Dendritic cell treated with granulocyte-macrophage colony-stimulating factor and Interleukin-4, amounts not matched to agents 40 ng/mL and 50 ng/mL, for 4 days (primary cell): Measurements from ENCODE around the gene CDH1.
"Not testable (repeated sequence)": the region's sequence is repeated elsewhere in the genome, so short reads cannot be mapped to it uniquely, and the experiment has no call there.

Experiments used
- H3K27ac Mint-ChIP-seq: one replicate; pipeline ENCODE4 v1.8.0; 2022; ENCODE audit warnings: mild to moderate bottlenecking, mixed read lengths
- H3K27me3 Mint-ChIP-seq: one replicate; pipeline ENCODE4 v1.8.0; 2022; ENCODE audit warnings: mild to moderate bottlenecking, mixed read lengths
- H3K36me3 Mint-ChIP-seq: one replicate; pipeline ENCODE4 v1.8.0; 2022; ENCODE audit warnings: low read depth, mixed read lengths
- H3K4me1 Mint-ChIP-seq: one replicate; pipeline ENCODE4 v1.8.0; 2022; ENCODE audit warnings: low read depth, mixed read lengths
- H3K4me3 Mint-ChIP-seq: one replicate; pipeline ENCODE4 v1.8.0; 2022; ENCODE audit warnings: mild to moderate bottlenecking, moderate library complexity, mixed read lengths
- H3K9me3 Mint-ChIP-seq: one replicate; pipeline ENCODE4 v1.8.0; 2022; ENCODE audit warnings: mixed read lengths
- intact Hi-C: fragments of 100-400 bp; cut with micrococcal nuclease; formaldehyde crosslinking; loops from one replicate; pipeline ENCODE4 v1.15.0; 2022

CDH1 gene

DNA sequence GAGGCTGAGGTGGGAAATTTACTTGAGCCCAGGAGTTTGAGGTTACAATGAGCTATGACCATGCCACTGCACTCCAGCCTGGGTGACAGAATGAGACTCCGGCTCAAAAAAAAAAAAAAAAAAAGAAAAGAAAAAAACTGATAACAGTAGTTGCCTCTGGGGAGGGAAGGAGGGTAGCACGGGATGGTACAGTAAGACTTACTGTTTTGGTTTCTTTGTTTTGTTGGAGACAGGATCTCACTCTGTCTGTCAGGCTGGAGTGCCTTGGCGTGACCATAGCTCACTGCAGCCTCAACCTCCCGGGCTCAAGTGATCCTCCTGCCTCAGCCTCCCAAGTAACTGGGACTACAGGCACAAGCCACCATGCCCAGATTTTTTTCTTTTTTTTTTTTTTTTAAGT, 20.6 kb upstream of the CDH1 start:
- H3K4me3 Mint-ChIP-seq, H3K27ac Mint-ChIP-seq, H3K27me3 Mint-ChIP-seq, H3K9me3 Mint-ChIP-seq, H3K36me3 Mint-ChIP-seq, intact Hi-C loops: not testable (repeated sequence)
- H3K4me1 Mint-ChIP-seq: peaks cover 24% of the 10 kb centered on the region

DNA sequence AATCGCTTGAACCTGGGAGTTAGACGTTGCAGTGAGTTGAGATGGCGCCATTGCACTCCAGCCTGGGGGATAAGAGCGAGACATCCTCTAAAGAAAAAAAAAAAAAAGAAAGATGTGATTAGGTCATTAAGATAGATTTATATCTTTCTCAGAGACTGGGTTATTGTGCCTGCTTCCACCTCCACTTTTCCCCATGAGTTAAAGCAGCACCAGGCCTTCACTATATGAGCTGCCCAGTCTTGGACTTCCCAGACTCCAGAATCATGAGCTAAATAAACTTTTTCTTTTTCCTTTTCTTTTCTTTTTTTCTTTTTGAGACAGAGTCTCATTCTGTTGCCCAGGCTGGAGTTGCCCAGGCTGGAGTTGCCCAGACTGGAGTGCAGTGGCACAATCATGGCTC, 19.4 kb upstream of the CDH1 start:
- Mint-ChIP-seq H3K27ac (no peak overlapping the region), H3K36me3 (no peaks in the 10 kb centered on the region), H3K27me3 (peaks cover 2% of the 10 kb centered on the region), H3K4me3 (no peak overlapping the region), H3K4me1 (peaks cover 16% of the 10 kb centered on the region), H3K9me3 (no peaks in the 10 kb centered on the region)
- intact Hi-C loops: no loop called here

DNA sequence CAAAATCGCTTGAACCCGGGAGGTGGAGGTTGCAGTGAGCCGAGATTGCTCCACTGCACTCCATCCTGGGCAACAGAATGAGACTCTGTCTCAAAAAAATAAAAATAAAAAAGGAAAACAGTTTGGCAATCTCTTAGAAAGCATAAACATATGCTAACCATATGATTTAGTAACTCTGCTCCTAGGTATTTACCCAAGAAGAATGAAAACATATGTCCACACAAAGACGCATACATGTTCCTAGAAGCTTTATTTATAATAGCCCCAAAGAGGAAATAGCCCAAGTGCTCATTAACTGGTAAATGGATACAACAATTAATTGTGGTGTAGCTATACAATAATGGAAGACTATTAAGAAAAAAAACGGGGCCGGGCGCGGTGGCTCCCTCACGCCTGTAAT, 18.5 kb upstream of the CDH1 start:
- Mint-ChIP-seq H3K27me3 (peaks cover under 1% of the 10 kb centered on the region), H3K36me3 (no peaks in the 10 kb centered on the region), H3K4me3 (no peak overlapping the region), H3K27ac (no peak overlapping the region), H3K4me1 (peaks cover 16% of the 10 kb centered on the region), H3K9me3 (no peaks in the 10 kb centered on the region)
- intact Hi-C loops: no loop called here

DNA sequence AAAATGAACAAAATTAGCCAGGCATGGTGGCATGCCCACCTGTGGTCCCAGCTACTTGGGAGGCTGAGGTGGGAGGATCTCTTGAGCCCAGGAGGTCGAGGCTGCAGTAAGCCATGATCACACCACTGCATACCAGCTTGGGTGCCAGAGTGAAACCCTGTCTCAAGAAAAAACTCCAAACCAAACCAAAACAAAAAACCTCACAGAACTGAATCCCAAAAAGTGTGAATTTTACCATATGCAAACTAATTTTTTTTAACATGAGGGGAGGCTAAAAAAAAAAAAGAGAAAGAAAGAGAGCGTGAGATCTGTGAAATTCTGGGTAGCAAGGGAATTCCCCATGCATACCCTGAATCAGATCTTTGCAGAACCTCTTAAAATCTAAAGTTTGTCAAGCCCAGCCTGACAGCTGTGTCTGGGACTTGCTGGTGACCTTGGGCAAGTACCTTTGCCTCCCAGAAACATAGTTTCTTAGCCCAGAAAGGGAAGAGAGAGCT, 17.1 kb upstream of the CDH1 start:
- H3K4me1 Mint-ChIP-seq: peaks cover 7% of the 10 kb centered on the region
- H3K27ac Mint-ChIP-seq: no peak overlapping the region
- H3K36me3 Mint-ChIP-seq: no peaks in the 10 kb centered on the region
- no peaks in the 10 kb centered on the region for H3K27me3 Mint-ChIP-seq
- intact Hi-C loops: no loop called here
- no peaks in the 10 kb centered on the region for H3K9me3 Mint-ChIP-seq
- no peak overlapping the region for H3K4me3 Mint-ChIP-seq

DNA sequence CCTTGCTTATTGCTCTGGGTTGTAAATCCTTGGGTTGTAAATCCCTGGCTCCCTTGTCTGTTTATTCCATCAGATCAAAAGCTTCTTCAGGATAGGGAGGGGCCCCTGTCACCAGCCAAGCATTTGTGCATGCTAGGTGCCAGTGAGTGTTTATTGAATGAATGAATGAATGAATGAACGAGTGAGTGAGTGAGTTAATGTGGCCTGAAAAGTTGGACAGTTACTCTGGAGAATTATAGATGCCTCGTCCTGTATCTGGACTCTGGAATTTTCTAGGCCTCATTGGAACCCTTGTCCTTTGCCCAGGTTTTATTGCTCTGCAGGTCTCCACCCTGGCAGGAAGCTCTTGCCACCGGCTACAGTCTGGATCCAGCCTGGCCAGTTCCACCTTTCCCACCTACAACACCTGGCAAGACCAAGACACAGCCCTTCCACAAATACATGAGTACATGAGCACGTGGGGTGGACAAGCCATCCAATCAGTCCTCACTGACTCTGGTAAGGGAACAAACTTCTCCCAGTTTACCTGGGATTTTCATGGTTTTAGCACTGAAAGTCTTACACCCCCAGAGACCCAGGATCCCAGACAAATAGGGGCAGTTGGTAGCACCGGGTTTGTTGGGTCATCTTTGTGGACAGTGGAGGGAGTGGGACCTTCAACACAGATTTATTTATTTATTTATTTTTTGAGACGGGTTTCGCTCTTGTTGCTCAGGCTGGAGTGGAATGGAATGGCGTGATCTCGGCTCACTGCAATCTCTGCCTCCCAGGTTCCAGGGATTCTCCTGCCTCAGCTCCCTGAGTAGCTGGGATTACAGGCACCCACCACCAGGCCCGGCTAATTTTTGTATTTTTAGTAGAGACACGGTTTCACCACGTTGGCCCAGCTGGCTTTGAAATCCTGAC, 14.7 kb upstream of the CDH1 start:
- peaks cover 11% of the 10 kb centered on the region for H3K27me3 Mint-ChIP-seq
- H3K4me1 Mint-ChIP-seq: no peaks in the 10 kb centered on the region
- no peak overlapping the region for H3K4me3 Mint-ChIP-seq
- H3K9me3 Mint-ChIP-seq: no peaks in the 10 kb centered on the region
- H3K36me3 Mint-ChIP-seq: no peaks in the 10 kb centered on the region
- H3K27ac Mint-ChIP-seq: no peak overlapping the region
- intact Hi-C loops: no loop called here

DNA sequence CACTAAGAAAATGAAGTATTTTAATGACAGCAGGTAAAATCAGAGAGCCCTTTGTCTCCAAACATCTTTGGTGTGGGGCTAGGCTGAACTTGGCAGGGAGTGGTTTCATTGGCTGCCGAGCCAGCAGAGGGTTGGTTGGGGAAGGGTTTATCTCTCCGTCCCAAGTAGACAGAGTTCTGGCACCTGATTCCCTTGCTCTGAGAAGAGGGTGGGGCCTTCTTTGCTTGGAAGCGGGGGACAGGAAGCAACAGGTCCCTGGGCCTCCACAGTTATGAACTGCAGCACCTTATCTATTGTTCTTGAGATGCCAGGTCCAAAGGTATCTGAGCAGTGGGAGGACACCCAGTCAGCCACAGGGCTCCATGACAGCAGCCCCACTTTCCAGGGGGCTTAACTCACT, 12.3 kb upstream of the CDH1 start:
- intact Hi-C loops: no loop called here

DNA sequence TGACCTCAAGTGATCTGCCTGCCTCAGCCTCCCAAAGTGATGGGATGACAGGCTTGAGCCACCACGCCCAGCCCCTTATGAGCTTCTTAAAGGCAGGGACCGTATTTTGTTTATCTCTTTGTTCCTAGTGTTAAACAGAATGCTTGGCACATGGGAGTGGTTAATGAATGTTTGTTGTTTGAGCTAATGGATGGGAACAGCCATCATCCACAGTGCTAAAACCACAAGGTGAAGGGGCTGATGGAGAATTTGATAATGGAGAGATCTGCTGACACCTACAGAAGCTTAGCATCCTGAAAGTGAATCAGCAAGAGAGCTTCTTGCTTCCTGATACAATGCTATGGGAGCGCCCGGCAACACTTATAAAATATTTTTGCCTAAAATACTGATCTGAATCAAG, 8.6 kb upstream of the CDH1 start:
- Mint-ChIP-seq H3K4me3 (no peak overlapping the region), H3K27ac (no peak overlapping the region), H3K9me3 (no peaks in the 10 kb centered on the region), H3K4me1 (no peaks in the 10 kb centered on the region), H3K27me3 (peaks cover 33% of the 10 kb centered on the region), H3K36me3 (no peaks in the 10 kb centered on the region)
- intact Hi-C loops: no loop called here

More for the DNA sequence above, 12.3 kb upstream of the CDH1 start:
- Mint-ChIP-seq H3K36me3 (no peaks in the 10 kb centered on the region), H3K4me1 (no peaks in the 10 kb centered on the region), H3K9me3 (no peaks in the 10 kb centered on the region), H3K4me3 (no peak overlapping the region), H3K27ac (no peak overlapping the region), H3K27me3 (peaks cover 16% of the 10 kb centered on the region)

DNA sequence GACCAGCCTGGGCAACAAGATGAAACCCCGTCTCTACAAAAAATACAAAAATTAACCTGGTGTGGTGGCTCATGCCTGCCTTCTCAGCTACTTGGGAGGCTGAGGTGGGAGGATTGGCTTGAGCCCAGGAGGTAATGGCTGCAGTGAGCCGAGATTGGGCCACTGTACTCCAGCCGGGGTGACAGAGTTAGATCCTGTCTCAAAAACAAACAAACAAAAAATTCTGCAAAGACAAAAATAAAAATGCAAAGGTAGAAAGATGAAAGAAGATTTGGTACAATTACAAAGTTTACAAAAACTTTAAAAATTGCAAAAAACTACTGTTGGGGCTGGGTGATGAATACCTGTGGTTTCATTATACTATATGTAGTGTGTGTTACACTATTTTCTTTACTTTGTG, 5.5 kb upstream of the CDH1 start:
- H3K27ac Mint-ChIP-seq: no peak overlapping the region
- H3K4me1 Mint-ChIP-seq: peaks cover 2% of the 10 kb centered on the region
- no peaks in the 10 kb centered on the region for H3K36me3 Mint-ChIP-seq
- intact Hi-C loops: no loop called here
- H3K9me3 Mint-ChIP-seq: no peaks in the 10 kb centered on the region
- no peak overlapping the region for H3K4me3 Mint-ChIP-seq
- H3K27me3 Mint-ChIP-seq: peaks cover 51% of the 10 kb centered on the region

DNA sequence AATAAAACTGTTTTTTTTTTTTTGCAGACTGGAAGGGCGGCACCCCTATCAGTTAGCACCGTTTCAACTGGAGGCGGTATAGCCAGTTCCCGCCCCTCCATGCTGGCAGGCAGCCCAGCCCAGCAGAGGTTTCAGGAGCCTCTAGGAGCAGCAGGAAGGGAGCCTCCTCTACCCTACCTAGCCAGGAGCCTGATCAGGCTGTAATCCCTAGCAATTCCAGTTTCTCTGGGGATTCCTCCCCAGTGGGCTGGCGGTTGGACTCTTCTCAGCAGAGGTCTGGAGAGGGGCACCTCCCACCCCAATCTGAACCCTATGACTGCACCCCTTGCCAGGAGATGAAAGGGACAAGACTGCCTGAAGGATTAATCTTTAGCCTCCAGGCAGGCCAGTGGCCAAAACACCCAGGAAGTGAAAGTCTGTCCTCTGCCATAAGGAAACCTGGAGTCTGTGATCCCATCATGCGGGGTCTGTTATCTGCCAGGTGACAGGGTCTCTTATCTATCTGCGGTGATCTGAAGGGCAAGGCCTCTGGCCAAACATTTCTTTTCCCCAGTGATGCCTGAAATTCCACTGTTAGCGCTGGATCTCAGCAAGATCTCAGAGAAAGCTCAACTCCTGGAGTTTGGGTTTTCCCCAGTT, 4.9 kb upstream of the CDH1 start:
- Mint-ChIP-seq H3K27ac (no peak overlapping the region), H3K36me3 (no peaks in the 10 kb centered on the region), H3K27me3 (peaks cover 56% of the 10 kb centered on the region), H3K4me1 (peaks cover 6% of the 10 kb centered on the region), H3K4me3 (no peak overlapping the region), H3K9me3 (no peaks in the 10 kb centered on the region)
- intact Hi-C loops: no loop called here

DNA sequence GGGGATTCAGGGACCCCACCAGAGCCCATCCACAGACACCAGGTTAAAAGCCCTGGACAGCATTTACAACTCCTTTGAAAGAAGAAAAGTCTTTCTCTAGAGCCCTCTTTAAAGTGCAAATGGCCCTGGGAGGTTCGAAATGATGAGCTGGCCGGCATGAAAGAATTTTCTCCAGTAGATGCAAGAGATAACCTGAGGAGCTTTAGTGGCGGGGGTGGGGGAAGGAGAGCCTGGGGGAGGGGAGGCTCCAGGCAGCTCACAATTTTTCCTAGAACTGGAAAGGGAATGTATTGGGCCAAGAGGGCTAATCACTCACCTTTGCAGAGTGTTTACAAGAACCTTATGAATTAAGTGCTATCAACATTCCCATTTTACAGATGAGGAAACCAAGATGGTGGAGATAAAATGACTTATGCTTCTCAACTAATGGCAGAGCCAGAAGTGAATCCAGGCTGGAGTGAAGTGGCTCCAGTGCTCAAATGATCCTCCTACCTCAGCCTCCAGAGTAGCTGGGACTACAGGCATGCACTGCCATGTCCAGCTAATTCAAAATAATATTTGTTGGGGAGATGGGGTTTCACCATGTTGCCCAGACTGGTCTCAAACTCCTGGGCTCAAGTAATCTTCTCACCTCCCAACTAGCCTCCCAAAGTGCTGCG, 4.2 kb upstream of the CDH1 start:
- Mint-ChIP-seq H3K36me3 (no peaks in the 10 kb centered on the region), H3K27ac (no peak overlapping the region), H3K27me3 (peaks cover 60% of the 10 kb centered on the region), H3K4me1 (peaks cover 13% of the 10 kb centered on the region), H3K4me3 (no peak overlapping the region), H3K9me3 (no peaks in the 10 kb centered on the region)
- intact Hi-C loops: no loop called here

DNA sequence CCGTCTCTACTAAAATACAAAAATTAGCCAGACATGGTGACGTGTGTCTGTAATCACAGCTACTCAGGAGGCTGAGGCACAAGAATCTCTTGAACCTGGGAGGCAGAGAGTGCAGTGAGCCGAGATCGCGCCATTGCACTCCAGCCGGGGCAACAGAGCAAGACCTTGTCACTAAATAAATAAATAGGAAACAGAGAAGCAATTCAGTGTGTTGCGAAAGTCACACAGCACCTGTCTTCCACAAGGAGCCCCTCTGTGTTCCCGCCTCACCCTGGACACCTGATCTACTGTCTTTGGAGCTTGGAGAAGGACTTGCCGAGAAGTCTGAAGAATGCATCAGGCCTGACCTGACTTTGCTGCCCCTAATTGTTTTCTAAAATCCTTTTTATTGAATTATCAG, 3.5 kb upstream of the CDH1 start:
- H3K9me3 Mint-ChIP-seq: no peaks in the 10 kb centered on the region
- no peaks in the 10 kb centered on the region for H3K36me3 Mint-ChIP-seq
- H3K27me3 Mint-ChIP-seq: peaks cover 66% of the 10 kb centered on the region
- no peak overlapping the region for H3K27ac Mint-ChIP-seq
- H3K4me3 Mint-ChIP-seq: no peak overlapping the region
- intact Hi-C loops: no loop called here
- H3K4me1 Mint-ChIP-seq: peaks cover 14% of the 10 kb centered on the region

DNA sequence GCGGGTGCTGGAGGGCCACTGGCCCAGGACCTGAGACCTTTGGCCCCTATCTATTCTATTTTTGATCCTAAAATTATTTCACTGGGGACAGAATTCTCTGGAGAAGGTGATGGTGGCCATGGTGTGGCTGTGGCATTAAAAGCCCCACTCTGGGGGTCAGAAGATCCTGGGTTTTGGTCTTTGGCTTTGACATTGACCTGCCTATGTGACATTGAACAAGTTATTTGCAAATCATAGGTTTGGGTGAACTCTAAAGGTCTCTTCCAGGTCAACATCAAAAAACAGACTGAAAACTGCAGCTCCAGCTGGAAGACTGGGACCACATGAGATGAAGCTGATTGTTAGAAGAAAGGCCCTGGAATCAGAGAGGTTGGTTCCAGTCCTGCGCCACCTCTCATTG, 2.3 kb upstream of the CDH1 start:
- Mint-ChIP-seq H3K4me1 (peaks cover 16% of the 10 kb centered on the region), H3K9me3 (no peaks in the 10 kb centered on the region), H3K27me3 (peaks cover 67% of the 10 kb centered on the region), H3K36me3 (no peaks in the 10 kb centered on the region), H3K27ac (no peak overlapping the region), H3K4me3 (no peak overlapping the region)
- intact Hi-C loops: no loop called here

DNA sequence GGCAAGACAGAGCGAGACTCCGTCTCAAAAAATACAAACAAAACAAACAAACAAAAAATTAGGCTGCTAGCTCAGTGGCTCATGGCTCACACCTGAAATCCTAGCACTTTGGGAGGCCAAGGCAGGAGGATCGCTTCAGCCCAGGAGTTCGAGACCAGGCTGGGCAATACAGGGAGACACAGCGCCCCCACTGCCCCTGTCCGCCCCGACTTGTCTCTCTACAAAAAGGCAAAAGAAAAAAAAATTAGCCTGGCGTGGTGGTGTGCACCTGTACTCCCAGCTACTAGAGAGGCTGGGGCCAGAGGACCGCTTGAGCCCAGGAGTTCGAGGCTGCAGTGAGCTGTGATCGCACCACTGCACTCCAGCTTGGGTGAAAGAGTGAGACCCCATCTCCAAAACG, 531 bp upstream of the CDH1 start:
- no peaks in the 10 kb centered on the region for H3K36me3 Mint-ChIP-seq
- no peaks in the 10 kb centered on the region for H3K9me3 Mint-ChIP-seq
- H3K4me3 Mint-ChIP-seq: no peak overlapping the region
- no peak overlapping the region for H3K27ac Mint-ChIP-seq
- peaks cover 67% of the 10 kb centered on the region for H3K27me3 Mint-ChIP-seq
- peaks cover 33% of the 10 kb centered on the region for H3K4me1 Mint-ChIP-seq
- intact Hi-C loops: no loop called here
